ENCODE measurements around the gene LDLRAP1. TPM values are rescaled to one million over a fixed set of nuclear protein-coding genes. Genes with fewer than 3 reads are reported as not detected.
A peak's percentile ranks its signal among the peaks of the same experiment; 100 is the strongest.

The LDLRAP1 gene
- total RNA-seq, 1 donor from 2014 or later: 30.3 TPM

DNA sequence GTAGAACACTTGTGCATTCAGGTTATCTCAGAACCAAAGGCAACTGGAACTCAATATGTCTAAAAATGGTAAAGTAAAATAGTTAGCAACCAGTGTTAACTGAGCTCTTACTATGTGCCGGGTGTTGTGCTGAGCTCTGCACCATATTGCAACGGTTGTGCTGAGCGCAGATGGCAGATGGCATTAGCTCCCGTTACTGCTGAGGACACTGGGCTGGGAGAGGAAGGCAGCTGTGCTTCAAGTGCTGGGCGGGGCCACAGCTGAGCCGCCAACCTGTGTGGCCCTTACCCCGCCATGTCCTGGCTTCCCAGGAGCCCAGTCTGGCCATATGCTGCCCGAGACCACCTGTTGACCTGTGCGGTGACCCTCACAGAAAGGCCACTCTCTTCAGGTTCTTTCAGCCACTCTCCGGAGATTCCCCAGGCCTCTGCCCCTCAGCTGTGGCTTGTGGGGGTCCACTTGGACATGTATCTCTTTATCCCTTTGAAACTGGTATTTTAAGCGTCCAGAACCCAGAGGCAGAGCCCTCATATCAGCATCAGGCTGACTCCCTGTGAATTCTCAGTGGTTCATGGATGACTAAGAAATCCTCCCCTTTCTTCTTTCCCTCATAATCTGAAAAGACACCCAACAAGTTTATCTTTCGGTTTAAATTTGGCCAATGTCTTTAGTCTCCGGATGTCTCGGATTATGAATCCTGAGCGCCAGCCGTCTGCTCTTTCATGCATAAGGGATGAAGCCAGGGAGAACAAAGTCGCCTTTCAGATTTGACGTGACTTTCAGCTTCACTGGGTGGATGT lies 26.4 kb downstream of the LDLRAP1 start:
- Histone ChIP-seq H3K4me1 (peaks cover 48% of the 10 kb centered on the region), H3K9me3 (no peaks in the 10 kb centered on the region), H3K36me3 (peaks cover 12% of the 10 kb centered on the region), H3K27ac (no peak overlapping the region), H3K4me3 (no peak overlapping the region), H3K27me3 (ENCODE audit: low read depth) (no peaks in the 10 kb centered on the region)
- intact Hi-C loops (cut with DNase I): no loop called here
- ATAC-seq: no peak
- DNase-seq: no peak
- TF ChIP-seq, protein P1, sequence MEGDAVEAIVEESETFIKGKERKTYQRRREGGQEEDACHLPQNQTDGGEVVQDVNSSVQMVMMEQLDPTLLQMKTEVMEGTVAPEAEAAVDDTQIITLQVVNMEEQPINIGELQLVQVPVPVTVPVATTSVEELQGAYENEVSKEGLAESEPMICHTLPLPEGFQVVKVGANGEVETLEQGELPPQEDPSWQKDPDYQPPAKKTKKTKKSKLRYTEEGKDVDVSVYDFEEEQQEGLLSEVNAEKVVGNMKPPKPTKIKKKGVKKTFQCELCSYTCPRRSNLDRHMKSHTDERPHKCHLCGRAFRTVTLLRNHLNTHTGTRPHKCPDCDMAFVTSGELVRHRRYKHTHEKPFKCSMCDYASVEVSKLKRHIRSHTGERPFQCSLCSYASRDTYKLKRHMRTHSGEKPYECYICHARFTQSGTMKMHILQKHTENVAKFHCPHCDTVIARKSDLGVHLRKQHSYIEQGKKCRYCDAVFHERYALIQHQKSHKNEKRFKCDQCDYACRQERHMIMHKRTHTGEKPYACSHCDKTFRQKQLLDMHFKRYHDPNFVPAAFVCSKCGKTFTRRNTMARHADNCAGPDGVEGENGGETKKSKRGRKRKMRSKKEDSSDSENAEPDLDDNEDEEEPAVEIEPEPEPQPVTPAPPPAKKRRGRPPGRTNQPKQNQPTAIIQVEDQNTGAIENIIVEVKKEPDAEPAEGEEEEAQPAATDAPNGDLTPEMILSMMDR (IDR thresholded peaks at IDR 0.05): no peak

DNA sequence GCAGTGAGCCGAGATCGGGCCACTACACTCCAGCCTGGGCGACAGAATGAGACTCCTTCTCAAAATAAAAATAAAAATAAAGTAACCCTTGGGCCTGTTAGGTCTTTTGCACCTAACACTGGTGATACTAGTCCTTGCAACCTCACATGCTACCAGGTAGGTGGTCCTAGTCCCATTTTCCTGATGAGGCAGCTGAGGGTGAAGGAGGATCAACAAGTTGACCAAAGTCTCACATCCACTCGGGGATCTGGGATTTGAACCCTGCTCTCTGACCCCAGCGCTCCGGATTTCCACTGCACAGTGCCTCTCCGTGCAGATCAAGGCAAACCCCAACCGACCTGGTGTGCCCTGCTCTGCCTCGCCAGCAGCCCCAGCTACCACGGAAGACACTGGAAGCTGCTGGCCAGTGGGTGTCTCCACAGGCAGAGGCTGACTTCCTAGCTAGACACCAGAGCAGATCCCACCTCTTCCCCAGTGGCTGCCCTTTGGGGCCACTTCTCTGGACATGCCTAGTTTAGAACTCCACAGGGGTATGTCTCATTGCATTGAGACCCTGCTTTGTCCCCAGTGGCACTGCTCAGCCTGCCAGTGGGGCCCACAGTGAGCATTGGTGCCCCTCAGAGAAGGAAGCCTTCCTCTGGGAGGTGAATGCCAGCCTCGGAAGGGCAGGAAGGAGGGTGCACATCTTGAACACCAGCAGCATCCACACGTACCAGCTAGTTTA lies 27.6 kb downstream of the LDLRAP1 start:
- TF ChIP-seq, protein P1 (IDR thresholded peaks at IDR 0.05): no peak
- ATAC-seq: no peak
- peaks cover 42% of the 10 kb centered on the region for H3K4me1 ChIP-seq
- no peaks in the 10 kb centered on the region for H3K9me3 ChIP-seq
- H3K27ac ChIP-seq: no peak overlapping the region
- intact Hi-C loops (cut with DNase I): no loop called here
- no peaks in the 10 kb centered on the region for H3K27me3 ChIP-seq (ENCODE audit: low read depth)
- no peak for DNase-seq
- peaks cover 2% of the 10 kb centered on the region for H3K36me3 ChIP-seq
- H3K4me3 ChIP-seq: no peak overlapping the region

DNA sequence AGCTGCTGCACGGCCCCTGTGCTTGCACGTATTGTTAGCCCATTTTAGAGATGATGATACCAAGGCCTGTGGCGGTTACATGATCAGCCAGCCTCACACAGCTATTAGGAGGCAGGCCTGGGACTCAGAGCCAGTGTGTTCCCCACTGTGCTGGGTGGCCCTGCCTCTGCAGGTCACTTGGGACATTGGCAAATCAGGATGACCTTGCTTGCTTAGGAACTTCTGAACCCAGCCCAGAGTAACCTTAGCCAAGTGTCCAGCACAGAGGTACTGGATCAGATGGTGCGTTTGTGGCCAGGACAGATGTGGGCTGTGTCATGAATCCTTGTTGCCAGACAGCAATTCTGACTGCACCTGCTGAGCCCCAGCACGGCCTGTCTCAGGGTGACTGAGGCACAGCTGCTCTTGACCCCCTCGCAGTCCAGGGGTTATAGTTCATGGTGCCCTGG lies 28.1 kb downstream of the LDLRAP1 start:
- Histone ChIP-seq H3K9me3 (no peaks in the 10 kb centered on the region), H3K27me3 (ENCODE audit: low read depth) (no peaks in the 10 kb centered on the region), H3K36me3 (no peaks in the 10 kb centered on the region), H3K27ac (no peak overlapping the region), H3K4me3 (no peak overlapping the region), H3K4me1 (peaks cover 37% of the 10 kb centered on the region)
- TF ChIP-seq, protein P1 (IDR thresholded peaks at IDR 0.05): no peak
- DNase-seq: no peak
- ATAC-seq: no peak
- intact Hi-C loops (cut with DNase I): no loop called here

DNA sequence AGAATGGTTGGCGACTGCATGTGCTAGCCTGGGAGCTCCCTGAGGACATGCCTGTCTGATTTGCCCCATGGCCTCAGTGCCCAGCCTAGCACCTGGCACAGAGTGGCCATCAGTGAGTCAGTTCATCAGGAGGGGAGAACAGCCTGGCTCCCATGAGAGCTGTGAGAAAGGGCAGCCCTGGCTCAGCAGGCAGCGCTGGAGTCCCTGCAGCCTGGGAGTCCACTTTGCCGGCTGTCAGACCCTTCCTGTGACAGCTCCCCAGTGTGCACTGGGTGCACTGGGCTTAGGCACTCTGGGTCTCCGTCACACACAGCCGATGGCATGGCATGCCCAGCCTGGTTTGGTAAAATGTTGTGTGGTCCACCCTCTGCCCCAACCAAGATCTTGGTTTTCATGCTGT lies 28.7 kb downstream of the LDLRAP1 start:
- ATAC-seq: no peak
- H3K4me1 ChIP-seq: peaks cover 32% of the 10 kb centered on the region
- intact Hi-C loops (cut with DNase I): no loop called here
- no peak for DNase-seq
- H3K9me3 ChIP-seq: no peaks in the 10 kb centered on the region
- H3K4me3 ChIP-seq: no peak overlapping the region
- no peaks in the 10 kb centered on the region for H3K27me3 ChIP-seq (ENCODE audit: low read depth)
- TF ChIP-seq, protein P1 (IDR thresholded peaks at IDR 0.05): no peak
- H3K36me3 ChIP-seq: no peaks in the 10 kb centered on the region
- no peak overlapping the region for H3K27ac ChIP-seq

DNA sequence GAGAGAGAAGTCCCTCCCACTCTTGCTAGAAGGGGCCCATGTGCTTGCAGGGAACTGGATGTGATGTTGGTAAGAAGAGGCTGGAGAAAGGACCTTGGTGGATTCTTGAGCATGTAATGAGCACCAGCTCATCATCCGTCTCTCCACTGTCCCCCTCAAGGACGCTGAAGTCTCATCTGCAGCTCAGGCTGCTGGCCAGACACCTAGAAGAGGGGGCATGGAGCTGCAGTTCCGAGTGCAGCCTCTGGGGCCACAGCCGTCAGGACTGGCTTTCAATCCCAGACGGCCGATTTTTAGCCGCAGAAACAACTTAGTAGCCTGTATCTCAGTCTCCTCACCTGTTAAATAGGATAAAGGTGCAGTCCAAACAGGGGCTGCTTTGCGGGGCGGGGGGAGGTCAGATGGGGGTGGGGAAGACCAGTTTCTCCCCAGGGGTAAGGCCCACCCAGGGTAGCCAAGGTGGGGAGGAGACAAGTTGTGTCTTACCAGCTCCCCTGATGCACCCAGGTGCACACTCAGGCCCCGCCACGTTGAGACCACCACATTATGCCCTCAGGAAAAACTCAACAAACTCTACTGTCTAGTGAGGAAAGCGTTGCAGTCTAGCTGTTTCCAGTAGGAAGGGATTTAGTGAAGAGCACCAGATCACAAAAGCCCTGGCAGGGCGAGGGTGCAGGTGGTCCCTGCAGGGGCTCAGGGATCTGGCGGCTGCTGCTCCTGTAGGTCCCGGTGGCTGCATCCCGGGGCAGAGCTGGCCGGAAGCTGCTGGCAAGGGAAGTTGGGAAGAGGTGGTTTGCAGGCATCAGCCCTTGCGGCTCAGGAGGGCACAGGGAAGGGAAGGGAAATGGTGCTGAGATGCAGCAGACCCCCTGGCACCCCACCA lies 29.5 kb downstream of the LDLRAP1 start:
- H3K4me1 ChIP-seq: peaks cover 23% of the 10 kb centered on the region
- TF ChIP-seq, protein P1 (IDR thresholded peaks at IDR 0.05): peak; percentile 72
- peak; percentile 53 to 69 for ATAC-seq
- H3K27ac ChIP-seq: no peak overlapping the region
- DNase-seq: no peak
- no peak overlapping the region for H3K4me3 ChIP-seq
- intact Hi-C loops (cut with DNase I): no loop called here
- H3K27me3 ChIP-seq (ENCODE audit: low read depth): no peaks in the 10 kb centered on the region
- no peaks in the 10 kb centered on the region for H3K36me3 ChIP-seq
- no peaks in the 10 kb centered on the region for H3K9me3 ChIP-seq

Measured in lower lobe of right lung (tissue), 2 donors.